Bone marrow (tissue), 2 donors: ENCODE data around the gene VHLL.
A peak's percentile ranks its signal among the peaks of the same experiment; 100 is the strongest.

ENCODE experiments used
- DNase-seq, 2 donors: peaks; one replicate each; lab custom pipeline; 2025; lab: John Stamatoyannopoulos, UW

Gene VHLL

DNA sequence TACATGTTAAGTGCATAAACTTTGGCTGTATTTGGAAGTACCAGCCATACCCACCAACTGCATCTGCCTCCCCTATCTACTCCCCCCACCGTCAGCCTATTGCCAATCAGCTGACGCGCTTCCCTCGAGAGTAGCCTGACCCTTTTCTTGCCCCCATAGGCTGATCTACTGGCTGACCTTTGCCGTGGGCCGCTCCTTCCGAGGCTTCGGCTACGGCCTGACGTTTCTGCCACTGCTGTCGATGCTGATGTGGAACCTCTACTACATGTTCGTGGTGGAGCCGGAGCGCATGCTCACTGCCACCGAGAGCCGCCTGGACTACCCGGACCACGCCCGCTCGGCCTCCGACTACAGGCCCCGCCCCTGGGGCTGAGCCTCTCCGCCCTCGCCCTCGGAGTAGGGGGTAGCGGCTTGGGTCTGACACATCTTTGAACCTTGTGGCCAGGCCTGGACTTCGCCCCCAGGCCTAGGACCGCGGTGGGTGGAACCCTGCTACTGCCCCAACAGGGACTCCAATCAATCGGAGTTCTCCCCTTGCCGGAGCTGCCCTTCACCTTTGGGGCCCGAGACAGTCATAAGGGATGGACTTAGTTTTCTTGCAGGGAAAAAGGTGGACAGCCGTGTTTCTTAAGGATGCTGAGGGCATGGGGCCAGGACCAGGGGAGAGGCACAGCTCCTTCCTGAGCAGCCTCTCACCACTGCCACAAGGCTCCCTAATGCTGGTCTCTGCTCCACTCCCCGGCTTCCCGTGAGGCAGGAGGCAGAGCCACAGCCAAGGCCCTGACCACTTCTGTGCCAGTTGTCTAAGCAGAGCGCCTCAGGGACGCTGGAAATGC lies 7.7 kb downstream of the VHLL start:
- no peak for DNase-seq

DNA sequence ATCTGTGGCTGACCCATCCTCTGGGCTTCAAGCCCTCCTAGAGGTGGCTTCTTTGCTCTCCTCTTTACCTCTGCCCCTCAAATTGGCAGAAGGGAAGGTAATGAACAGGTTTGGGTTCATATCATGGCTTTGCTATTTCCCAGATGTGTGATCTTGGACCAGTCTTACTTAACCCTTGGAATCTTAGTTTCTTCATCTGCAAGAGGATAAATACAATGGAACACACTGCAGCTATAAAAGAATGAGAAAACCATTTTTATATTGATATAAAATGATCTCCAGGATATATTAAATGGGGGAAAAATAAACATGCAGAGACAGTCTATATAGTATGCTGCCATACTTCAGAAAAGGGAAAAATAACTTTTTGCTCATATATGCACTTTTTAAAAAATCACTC lies 9.2 kb downstream of the VHLL start:
- DNase-seq = no peak

DNA sequence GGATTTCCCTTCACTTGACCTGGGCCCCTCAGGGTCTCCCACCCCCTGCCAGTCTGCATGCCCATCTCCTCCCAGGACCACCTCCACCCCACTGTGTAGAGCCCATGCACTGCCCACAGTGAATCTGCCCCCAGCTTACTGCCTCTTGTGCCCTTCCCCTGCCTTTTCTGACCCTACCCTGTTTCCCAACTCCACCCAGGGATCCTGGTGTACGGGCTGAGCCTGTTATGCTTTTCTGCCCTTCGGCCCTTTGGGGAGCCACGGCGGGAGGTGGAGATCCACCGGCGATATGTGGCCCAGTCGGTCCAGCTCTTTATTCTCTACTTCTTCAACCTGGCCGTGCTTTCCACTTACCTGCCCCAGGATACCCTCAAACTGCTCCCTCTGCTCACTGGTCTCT lies 13.0 kb downstream of the VHLL start:
- no peak for DNase-seq

DNA sequence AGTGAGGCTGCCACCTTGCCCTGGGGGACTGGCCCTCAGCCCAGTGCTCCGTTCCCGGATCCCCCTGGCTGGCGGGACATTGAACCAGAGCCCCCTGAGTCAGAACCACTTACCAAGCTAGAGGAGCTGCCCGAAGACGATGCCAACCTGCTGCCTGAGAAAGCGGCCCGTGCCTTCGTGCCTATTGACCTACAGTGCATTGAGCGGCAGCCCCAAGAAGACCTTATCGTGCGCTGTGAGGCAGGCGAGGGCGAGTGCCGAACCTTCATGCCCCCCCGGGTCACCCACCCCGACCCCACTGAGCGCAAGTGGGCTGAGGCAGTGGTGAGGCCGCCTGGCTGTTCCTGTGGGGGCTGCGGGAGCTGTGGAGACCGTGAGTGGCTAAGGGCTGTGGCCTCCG lies 13.7 kb downstream of the VHLL start:
- no peak for DNase-seq

DNA sequence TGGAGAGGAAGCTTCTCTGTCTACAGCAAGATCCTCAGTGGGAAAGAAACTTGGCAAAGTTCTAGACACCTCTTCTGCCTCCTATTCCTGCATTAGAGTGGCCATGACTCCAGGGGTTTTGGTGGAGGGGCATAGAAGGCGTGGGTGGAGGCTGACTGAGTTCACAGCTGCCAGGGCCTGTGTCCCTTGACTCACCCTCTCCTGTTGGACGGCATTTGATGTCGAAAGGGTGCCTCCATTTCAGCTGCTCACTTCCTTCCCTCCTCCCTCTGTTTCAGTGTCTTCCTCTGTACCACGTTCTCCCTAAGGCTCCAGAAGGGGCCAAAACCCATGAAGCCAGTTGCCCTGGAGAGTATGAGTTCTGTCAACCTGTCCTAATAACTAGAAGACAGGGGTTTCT lies 14.3 kb downstream of the VHLL start:
- no peak for DNase-seq

DNA sequence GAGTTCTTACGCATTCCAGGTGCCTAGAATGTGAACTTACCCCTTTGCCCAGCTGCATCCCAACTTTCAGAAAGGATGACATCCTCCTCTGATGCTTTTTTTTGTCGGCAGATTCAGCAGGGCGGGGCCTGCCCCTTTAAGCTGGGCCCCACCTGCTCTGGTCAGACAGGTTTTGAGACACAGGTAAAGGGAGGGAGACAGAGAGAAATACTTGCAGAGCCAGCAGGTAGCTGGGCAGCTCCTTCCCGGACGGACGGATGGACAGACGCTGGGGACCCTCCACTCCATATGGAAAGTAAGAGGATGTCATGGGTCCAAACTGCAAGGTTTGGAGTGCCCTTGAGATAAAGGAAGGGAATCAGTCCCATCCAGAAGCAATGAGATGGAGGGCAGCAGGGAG lies 15.0 kb downstream of the VHLL start, which contains the start of gene TMEM79:
Gene TMEM79, plus strand, starts transcription at position 214 of the 400 bp plus-strand sequence. CDS start 902 bp downstream, outside the sequence.
- DNase-seq = no peak

DNA sequence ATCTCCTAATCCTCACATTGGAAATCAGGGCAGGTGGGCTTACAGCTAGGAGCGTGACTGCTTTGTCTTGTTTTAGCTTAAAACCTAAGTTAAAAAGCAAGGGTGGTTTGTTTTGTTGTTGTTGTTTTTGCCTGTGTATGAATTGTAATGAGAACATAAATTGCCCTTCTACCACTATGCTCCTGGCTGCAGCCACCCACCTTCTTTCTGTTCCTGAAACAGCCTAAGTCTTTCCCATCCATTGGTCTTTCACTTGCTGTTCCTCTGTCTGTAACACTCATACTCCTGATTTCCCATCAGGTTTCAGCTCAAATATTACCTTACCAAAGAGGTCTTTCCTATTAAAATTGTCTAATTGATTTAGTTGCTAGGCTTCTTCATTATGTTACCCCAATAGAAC lies 15.6 kb downstream of the VHLL start:
- DNase-seq = no peak

DNA sequence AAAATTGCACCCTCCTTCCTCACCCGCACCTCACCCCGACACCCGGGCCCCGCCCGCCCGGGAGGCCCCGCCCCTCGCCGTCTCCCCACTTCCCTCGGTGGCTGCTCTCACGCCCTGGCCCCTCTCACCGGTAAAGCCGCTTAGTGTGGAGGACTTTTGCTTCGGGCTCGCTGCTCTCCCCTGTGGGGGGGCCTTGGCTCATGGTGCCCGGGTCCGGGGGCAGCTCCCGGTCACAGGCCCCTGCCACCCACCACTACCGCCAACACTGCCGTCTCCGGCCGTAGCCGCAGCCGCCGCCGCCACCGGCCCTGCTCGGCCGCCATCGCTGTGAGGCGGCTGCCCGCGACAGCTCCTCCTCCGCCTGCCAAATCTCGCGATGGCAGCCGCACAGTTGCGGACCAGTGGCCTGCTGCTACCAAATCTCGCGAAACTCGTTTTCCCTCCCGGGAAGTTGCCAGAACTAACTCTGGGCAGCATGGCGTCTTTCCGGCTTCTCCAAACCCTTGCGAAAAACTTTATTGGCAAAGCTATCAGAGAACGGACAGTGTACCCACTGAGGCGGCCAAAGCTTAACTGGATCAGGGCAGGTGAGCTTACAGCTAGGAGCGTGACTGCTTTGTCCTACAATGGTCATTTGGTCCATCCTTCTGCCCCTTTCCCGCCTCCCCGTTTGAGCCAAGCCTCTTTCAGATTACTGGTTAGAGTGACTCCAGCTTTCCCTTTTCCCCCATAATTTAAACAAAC lies 16.5 kb downstream of the VHLL start, which contains the start of gene SMG5:
Gene SMG5, minus strand, starts transcription at position 347 of the 744 bp plus-strand sequence. Its CDS starts 145 bp downstream, at position 202.
- DNase-seq = peak; percentile 89 to 97

DNA sequence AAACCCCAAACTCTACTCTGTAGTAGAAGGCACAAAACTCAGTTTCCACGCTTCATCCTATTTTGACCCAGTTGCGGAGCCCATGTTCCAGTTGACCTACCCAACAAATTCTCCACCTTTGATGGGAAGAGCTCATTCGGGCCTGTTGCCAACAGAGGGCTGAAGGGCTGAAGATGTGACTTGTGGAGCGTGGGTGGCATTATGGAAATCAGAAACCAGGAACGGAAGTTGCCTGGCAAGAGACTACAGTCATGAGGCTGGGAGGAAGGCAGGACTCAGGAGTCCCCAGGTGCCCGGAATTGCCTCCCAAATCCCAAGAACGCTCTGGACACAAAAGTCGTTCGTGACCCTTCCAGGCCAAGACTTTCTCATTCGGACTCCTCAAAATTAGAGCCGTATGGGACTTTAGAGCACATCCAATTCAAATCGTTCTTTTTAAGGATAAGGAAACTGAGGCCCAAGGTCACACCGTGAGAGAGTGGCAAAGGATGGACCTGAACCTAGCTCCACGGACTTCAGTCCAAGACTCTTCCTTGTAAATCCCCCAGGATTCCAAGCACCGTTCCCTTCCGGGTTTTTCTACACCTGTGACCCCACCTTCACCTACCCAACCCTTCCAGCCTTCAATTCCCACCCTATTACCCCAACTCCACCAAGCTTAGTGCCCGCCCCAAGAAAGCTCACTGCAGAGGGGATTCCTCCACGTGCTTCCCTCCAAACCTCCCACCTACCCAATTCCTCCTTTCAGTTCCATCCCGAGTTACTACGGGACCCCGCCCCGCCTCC lies 17.2 kb downstream of the VHLL start:
- DNase-seq = peak in 1 of 2 donors; percentile 2

DNA sequence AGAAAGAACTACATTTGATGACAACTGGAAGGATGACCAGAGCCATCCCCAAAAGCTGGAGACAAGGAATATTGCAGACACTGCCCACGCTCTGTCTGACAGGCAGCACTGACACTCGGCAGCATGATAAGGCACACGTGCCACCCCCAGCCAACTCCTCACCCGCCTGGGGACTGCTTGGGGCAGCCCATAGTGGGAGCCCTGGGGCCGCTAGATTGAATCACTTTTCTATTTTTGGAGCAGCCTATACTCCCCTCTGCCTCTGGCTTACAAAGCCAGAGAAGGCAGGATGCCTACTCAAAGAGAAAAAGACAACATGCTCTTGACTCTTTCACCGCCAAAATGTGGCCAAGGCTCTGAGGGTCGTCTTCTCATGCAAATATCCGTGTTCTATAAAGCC lies 17.8 kb downstream of the VHLL start:
- DNase-seq = peak in 1 of 2 donors; percentile 56

DNA sequence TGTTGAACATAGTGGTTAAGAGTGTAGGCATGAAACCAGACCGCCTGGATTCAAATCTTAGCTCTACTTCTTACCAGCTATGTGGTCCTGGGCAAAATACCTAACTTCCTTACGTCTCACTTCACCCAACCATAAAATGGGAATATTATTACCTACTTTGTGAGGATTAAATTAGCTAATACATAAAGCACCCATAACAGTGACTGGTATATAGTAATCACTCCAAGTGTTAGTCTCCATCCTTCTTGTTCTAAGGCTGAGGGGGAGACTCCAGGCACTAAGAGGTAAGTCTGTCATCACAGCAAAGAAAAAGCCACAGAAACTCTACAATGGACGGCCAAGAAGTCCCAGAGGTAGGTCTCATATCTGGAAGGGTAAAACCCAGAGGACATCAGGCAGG lies 19.3 kb downstream of the VHLL start:
- DNase-seq = no peak

DNA sequence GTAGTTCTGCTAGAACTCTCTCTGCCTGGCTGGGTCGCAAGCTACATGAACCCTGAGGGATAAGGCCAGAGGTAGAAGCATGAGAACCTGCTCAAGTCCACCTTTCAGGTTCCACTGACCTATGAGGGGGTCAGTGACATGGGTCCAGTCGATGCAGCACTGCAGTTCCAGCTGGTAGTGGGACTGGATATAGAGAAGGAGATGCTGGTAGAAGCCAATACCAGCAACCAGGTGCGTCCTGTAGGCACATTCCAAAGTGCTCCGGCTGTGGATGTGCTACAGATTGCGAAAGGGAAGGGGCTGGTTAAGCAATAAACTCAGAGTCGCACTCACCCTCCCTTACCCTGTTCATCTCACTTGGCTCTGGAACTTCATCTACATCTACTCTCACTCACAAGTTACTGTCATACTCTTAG lies 22.1 kb downstream of the VHLL start:
- no peak for DNase-seq

DNA sequence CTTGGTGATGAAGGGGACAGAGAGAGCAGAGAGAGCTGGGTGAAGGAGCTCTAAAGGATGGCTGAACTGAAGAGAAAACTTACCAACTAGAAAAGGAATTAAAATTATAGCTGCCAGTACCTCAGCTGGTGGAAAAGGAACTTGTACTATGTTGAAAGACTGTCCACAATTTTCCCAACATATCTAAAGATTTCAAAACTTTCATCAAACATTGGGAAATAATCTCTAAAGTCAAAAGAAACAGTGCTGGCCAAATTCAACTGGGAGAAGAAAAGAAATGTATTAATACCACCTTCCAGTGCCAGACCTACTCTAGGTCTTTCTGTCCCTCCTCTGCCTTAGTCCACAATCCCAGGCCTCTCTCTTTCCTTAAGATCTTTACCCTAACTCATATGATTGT lies 22.6 kb downstream of the VHLL start:
- no peak for DNase-seq

DNA sequence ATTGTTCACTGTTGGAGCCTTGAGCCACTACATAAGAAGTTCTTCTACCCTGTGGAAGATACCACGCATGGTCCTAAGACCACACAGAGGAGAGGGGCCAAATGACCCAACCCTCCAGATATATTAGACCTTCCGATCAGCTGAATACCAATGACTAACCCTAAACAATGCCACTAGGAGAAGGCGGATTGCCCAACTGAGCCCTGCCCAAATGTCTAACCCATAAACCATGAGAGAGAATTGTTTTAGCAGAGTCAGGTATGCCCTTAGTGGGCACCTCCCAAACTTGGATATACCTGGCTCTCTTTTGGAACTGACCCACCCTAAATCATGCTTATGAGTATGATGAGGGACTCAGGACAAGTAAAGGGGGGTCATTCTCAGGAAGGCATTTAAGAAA lies 28.8 kb downstream of the VHLL start:
- no peak for DNase-seq

DNA sequence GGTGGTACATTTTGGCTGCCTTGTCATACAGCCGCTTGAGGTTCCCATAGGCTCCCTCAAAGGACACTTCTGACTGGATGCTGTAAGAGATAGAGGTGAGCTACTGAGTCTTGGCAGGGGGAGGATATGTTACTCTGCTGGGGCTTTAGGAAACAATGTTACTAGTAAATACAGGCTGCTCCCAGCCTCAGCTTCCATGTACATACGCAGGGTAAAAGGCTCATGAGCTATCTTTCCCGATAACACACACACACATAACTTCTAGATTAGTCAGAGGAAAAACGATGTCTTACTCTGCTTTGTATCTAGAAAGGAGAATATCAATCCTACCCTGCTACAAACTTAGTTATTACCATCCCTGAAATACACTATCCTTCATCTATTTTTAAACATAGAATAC lies 30.8 kb downstream of the VHLL start:
- no peak for DNase-seq

DNA sequence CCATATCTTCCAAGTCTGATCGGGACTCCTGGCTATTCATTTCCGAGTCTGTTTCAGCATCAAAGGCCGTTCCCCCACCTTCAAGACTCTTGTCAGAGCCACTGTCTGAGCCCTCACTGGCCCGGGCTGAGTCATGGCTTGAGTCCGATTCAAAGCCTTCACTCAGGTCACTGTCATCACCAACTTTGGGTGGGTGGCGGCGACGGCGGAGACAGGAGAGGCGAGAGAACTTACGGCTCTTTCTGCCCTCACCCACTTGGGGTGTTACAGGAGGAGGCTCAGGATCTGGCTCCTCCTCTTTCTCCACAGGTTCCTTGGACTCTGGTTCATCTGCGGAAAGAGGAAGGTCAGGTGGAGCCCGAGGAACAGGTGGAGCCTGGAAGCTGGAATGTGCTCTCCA lies 33.1 kb downstream of the VHLL start:
- no peak for DNase-seq

DNA sequence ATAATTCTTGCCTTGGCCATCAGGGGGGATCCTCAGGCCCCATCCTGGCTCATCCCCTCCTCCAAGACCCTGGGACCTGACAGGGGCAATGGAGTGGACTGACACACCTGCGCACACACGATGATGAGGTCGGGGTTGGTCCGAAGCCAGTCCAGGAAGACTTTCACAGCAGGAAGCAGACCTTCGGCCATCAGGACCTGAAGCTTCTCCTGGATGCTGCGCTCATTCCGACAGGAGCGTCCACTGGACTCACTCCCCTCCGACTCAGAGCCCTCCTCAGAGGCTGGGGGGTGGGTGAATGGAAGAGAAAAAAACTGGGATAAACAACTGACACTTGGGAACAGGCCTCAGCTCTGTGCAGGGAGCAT lies 35.8 kb downstream of the VHLL start:
- no peak for DNase-seq

DNA sequence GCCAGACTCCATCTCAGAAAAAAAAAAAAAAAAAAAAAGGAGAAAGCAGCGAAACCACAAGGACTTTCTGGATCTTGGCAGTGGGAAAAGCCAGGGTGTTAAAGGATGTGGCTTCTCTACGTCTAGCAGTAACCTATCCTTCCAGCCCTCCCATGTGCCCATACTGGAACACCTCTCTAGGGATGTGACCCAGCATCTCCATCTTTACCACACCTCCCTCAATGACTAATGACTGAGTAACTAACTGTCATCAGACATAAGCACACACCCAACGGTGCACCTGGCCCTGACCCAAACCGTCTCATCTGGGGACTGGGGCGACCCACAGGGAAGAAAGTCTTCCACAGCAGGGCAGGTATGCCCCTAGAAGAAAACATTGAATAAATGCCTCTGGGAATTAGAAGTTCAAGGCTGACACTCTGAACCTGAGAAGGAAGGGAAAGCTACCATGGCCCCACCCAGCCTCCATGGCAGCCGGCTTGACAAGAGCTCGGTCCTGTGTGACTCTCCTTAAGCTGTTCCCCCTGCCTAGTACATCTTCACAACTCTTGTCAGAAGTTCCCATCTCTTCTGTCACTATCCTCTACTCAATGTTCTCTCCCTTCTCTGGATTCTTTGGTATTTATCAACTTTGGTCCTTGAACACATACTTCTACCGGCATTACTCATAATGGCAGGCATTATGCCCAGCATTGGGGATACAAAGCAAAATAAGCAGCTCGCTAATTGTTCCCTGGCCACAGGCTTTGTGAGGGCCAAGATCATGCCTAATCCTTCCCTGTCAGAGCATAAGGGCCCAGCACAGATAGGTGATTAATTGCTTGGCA lies 36.4 kb downstream of the VHLL start:
- DNase-seq = no peak

DNA sequence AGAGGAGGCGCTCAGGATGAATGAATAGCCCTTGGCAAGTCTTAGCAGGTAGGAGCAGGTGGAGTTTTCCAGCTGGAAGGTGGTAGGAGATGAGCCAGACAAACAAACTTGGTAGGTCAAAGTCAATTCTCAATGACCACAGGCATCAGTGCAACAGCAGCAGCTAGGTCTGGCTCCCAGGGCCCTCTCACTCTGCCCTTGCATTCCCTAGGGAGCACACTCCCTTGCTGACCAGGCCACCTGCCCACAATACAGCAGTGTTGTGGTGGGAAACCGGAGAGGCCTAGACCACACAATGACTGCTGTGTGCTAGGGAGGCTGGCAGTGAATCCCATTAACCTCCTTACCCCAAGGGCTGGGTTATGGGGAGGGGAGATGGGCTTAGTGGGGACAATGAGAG lies 38.2 kb downstream of the VHLL start:
- no peak for DNase-seq

DNA sequence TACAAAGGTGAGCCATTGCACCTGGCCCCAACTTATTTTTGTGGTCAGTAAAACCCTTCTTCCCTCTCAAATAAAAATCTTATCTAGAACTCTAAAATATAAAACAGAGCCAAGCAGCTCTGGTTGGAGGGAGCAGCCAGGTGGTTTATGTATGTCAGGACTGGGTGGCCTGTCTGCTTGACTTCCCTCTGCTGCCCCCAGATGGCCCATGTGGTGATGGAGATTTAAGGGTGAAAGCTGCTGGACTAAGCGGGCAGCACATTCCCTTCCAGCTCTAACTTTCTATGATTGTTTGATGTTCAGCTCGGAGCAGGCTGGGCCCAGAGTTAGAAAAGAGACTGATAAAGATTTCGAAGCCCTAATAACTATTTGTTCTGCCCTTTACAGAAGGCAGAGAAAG lies 39.3 kb downstream of the VHLL start:
- peak in 1 of 2 donors; percentile 38 for DNase-seq

DNA sequence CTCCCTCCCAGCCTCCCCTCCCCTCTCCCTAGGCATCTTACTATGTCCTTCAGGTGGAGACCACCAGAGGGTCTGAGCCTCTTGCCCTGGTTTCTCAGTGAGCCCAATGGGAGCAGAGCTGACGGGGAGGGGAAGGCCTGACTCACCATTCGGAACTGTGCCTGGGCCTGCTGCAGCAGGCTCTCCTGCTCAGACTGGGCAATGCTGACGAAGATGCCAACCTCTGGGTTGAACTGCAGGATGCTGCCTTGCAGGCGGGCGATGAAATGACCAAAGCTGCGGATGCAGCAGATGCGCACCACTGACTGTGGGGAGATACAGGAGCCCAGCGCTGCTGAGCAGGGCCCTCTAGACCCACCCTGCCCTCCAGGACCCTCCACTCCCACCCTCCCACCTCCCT lies 40.2 kb downstream of the VHLL start:
- no peak for DNase-seq

DNA sequence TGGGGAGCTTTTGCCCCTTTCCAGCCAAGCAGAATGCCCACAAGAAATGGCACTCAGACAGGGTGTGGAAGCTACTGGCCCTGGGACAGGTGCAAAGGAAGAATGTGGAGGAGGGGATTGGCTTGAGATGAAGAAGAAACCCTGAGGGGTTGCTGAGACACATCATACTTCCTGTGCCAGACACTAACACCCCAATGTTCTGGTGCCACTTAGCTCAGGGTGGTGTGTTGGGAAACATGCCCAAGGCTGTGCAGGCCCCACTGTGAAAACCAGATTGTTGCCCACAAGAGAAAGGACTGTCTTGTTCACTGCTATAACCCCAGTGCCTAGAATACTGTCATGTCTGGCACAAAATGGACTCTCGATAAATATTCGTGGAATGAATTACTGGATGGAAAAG lies 41.4 kb downstream of the VHLL start:
- peak in 1 of 2 donors; percentile 77 for DNase-seq
